AG08395 (cell line): ENCODE data around the gene OSGEPL1.
"Not testable (repeated sequence)": the region's sequence is repeated elsewhere in the genome, so short reads cannot be mapped to it uniquely, and the experiment has no call there.

Experiments
- DNase-seq: peaks from one replicate; pipeline ENCODE4 v3.0.0; 2012; ENCODE audit warnings: mixed read lengths, low spot score

The OSGEPL1 gene

GRCh38 chr2:189762551-189763298 is at the start of gene OSGEPL1:
Gene OSGEPL1, minus strand, starts transcription at chr2:189762792. Its CDS starts 1,152 bp downstream, at chr2:189761640.
- DNase-seq = peak; percentile 81

GRCh38 chr2:189803431-189803830 is 40.8 kb upstream of the OSGEPL1 start:
- DNase-seq = no peak

GRCh38 chr2:189802396-189802912 is 39.9 kb upstream of the OSGEPL1 start:
- DNase-seq = no peak

- DNase-seq = peak; percentile 76
These were observed 36.9 kb upstream of the OSGEPL1 start for GRCh38 chr2:189799531-189799930.

- no peak for DNase-seq
These were observed 36.4 kb upstream of the OSGEPL1 start for GRCh38 chr2:189799030-189799331.

- DNase-seq = peak; percentile 57
These were observed 35.9 kb upstream of the OSGEPL1 start for GRCh38 chr2:189798312-189799029.

GRCh38 chr2:189797902-189798301 is 35.3 kb upstream of the OSGEPL1 start:
- DNase-seq = no peak

GRCh38 chr2:189794310-189794709 is 31.7 kb upstream of the OSGEPL1 start:
- no peak for DNase-seq

GRCh38 chr2:189791338-189792042 is 28.9 kb upstream of the OSGEPL1 start:
- no peak for DNase-seq

GRCh38 chr2:189783927-189784867 is 21.6 kb upstream of the OSGEPL1 start, which contains the start of the genes ORMDL1 and PMS1:
Gene ORMDL1, minus strand, starts transcription at chr2:189784339. Its CDS starts 1,744 bp downstream, at chr2:189782595.
Gene PMS1, plus strand, starts transcription at chr2:189784450. Its CDS starts 7,360 bp downstream, at chr2:189791810.
- peak; percentile 99 for DNase-seq

GRCh38 chr2:189783451-189783926 is 20.9 kb upstream of the OSGEPL1 start:
- DNase-seq = peak; percentile 9

- DNase-seq = no peak
These were observed 19.7 kb upstream of the OSGEPL1 start for GRCh38 chr2:189782221-189782671.

- no peak for DNase-seq
These were observed 9.6 kb upstream of the OSGEPL1 start for GRCh38 chr2:189772212-189772611.

GRCh38 chr2:189770590-189771322 is 8.2 kb upstream of the OSGEPL1 start:
- DNase-seq = no peak

GRCh38 chr2:189763908-189764661 is 1.5 kb upstream of the OSGEPL1 start:
- no peak for DNase-seq

- no peak for DNase-seq
These were observed 402 bp downstream of the OSGEPL1 start for GRCh38 chr2:189762229-189762550.

- DNase-seq = not testable (repeated sequence)
These were observed 2.4 kb downstream of the OSGEPL1 start for GRCh38 chr2:189760154-189760553.

GRCh38 chr2:189756311-189756952 is 6.2 kb downstream of the OSGEPL1 start:
- DNase-seq = no peak

- peak; percentile 62 for DNase-seq
These were observed 11.4 kb downstream of the OSGEPL1 start for GRCh38 chr2:189751080-189751658.
